ENCODE results near the gene KCNC1.

DNA sequence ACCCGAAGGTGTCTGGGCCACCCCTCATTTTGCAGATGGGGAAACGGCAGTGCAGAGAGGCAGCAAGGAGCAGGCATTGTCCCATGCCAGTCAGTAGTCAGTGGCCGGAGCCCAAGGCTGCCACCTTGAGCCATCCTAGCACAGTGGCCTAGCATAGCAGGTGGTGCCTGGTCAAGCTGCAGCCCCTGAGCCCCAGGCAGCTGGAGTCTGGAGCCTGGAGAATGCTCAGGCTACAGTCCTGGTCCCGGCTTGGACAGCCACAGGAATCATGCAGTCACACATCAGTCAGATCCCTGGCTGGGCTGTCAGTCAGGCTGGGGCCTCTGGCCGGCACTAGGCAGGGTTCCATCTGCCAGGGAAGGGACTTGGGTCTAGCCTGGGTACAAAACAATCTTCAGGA, 18.6 kb downstream of the KCNC1 start:
- TF ChIP-seq ZFP3 (CRISPR knock-in tag; IDR thresholded peaks at IDR 0.05) (no peak), ARNTL (CRISPR knock-in tag; IDR thresholded peaks at IDR 0.05; ENCODE audit: borderline replicate concordance, low read depth) (no peak), ZFP30 (CRISPR knock-in tag; IDR thresholded peaks at IDR 0.05) (no peak), BACH2 (CRISPR knock-in tag; IDR thresholded peaks at IDR 0.05; ENCODE audit: borderline replicate concordance) (no peak)
- TF ChIP-seq, protein P1, sequence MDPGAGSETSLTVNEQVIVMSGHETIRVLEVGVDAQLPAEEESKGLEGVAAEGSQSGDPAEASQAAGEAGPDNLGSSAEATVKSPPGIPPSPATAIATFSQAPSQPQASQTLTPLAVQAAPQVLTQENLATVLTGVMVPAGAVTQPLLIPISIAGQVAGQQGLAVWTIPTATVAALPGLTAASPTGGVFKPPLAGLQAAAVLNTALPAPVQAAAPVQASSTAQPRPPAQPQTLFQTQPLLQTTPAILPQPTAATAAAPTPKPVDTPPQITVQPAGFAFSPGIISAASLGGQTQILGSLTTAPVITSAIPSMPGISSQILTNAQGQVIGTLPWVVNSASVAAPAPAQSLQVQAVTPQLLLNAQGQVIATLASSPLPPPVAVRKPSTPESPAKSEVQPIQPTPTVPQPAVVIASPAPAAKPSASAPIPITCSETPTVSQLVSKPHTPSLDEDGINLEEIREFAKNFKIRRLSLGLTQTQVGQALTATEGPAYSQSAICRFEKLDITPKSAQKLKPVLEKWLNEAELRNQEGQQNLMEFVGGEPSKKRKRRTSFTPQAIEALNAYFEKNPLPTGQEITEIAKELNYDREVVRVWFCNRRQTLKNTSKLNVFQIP (CRISPR knock-in tag; IDR thresholded peaks at IDR 0.05; ENCODE audit: borderline replicate concordance, low read depth) = no peak
- TF ChIP-seq, protein P2, sequence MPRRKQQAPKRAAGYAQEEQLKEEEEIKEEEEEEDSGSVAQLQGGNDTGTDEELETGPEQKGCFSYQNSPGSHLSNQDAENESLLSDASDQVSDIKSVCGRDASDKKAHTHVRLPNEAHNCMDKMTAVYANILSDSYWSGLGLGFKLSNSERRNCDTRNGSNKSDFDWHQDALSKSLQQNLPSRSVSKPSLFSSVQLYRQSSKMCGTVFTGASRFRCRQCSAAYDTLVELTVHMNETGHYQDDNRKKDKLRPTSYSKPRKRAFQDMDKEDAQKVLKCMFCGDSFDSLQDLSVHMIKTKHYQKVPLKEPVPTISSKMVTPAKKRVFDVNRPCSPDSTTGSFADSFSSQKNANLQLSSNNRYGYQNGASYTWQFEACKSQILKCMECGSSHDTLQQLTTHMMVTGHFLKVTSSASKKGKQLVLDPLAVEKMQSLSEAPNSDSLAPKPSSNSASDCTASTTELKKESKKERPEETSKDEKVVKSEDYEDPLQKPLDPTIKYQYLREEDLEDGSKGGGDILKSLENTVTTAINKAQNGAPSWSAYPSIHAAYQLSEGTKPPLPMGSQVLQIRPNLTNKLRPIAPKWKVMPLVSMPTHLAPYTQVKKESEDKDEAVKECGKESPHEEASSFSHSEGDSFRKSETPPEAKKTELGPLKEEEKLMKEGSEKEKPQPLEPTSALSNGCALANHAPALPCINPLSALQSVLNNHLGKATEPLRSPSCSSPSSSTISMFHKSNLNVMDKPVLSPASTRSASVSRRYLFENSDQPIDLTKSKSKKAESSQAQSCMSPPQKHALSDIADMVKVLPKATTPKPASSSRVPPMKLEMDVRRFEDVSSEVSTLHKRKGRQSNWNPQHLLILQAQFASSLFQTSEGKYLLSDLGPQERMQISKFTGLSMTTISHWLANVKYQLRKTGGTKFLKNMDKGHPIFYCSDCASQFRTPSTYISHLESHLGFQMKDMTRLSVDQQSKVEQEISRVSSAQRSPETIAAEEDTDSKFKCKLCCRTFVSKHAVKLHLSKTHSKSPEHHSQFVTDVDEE (CRISPR knock-in tag; IDR thresholded peaks at IDR 0.05) = no peak
- TF ChIP-seq, protein P3, sequence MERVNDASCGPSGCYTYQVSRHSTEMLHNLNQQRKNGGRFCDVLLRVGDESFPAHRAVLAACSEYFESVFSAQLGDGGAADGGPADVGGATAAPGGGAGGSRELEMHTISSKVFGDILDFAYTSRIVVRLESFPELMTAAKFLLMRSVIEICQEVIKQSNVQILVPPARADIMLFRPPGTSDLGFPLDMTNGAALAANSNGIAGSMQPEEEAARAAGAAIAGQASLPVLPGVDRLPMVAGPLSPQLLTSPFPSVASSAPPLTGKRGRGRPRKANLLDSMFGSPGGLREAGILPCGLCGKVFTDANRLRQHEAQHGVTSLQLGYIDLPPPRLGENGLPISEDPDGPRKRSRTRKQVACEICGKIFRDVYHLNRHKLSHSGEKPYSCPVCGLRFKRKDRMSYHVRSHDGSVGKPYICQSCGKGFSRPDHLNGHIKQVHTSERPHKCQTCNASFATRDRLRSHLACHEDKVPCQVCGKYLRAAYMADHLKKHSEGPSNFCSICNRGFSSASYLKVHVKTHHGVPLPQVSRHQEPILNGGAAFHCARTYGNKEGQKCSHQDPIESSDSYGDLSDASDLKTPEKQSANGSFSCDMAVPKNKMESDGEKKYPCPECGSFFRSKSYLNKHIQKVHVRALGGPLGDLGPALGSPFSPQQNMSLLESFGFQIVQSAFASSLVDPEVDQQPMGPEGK (CRISPR knock-in tag; IDR thresholded peaks at IDR 0.05; ENCODE audit: borderline replicate concordance) = no peak
